Fibroblast of villous mesenchyme (primary cell): ENCODE results near the gene VWF. TPM values are rescaled to one million over a fixed set of nuclear protein-coding genes. Genes with fewer than 3 reads are reported as not detected.
"Not testable (repeated sequence)": the region's sequence is repeated elsewhere in the genome, so short reads cannot be mapped to it uniquely, and the experiment has no call there.

ENCODE experiments used
- DNase-seq: peaks from one replicate; pipeline ENCODE4 v3.0.0-alpha.2; 2010; ENCODE audit warnings: low read depth
- H3K4me3 ChIP-seq: 2 replicates; pipeline ENCODE4 v1.5.1; 2011; ENCODE audit warnings: low read depth, mild to moderate bottlenecking, low read length
- CTCF ChIP-seq: IDR thresholded peaks from 2 replicates; pipeline ENCODE4 v1.5.1; 2012; ENCODE audit warnings: low read depth, mild to moderate bottlenecking, low read length; ENCODE audit not compliant: insufficient read depth
- total RNA-seq: library from RNA; depleted of rRNA; stranded (reverse); fragments of >200 nt; gene quantifications from 2 replicates; pipeline ENCODE4 v1.2.3, GENCODE V29; 2012

VWF gene
- total RNA-seq, 1 donor, result under 0.01 TPM

GRCh38 chr12:6165395-6165794 is 40.9 kb upstream of the VWF start:
- no peak for DNase-seq
- H3K4me3 ChIP-seq, result no peak overlapping the region
- no peak for TF ChIP-seq CTCF

GRCh38 chr12:6163416-6164060 is 39.1 kb upstream of the VWF start:
- no peak for TF ChIP-seq CTCF
- H3K4me3 ChIP-seq, result no peak overlapping the region
- DNase-seq, result no peak

GRCh38 chr12:6161124-6161882 is 36.8 kb upstream of the VWF start:
- TF ChIP-seq CTCF, result no peak
- H3K4me3 ChIP-seq, result no peak overlapping the region
- peak; percentile 87 for DNase-seq

DNA sequence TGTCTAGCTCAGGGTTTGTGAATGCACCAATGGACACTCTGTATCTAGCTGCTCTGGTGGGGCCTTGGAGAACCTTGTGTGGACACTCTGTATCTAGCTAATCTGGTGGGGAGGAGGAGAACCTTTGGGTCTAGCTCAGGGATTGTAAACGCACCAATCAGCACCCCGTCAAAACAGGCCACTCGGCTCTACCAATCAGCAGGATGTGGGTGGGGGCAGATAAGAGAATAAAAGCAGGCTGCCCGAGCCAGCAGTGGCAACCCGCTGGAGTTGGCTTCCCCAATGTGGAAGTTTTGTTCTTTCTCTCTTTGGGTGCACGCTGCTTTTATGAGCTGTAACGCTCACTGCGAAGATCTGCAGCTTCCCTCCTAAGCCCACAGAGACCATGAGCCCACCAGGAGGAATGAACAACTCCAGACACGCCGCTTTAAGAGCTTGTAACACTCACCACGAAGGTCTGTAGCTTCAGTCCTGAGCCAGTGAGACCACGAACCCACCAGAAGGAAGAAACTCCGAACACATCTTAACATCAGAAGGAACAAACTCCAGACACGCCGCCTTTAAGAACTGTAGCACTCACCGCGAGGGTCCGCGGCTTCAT is 35.7 kb upstream of the VWF start:
- not testable (repeated sequence) for DNase-seq, H3K4me3 ChIP-seq

DNA sequence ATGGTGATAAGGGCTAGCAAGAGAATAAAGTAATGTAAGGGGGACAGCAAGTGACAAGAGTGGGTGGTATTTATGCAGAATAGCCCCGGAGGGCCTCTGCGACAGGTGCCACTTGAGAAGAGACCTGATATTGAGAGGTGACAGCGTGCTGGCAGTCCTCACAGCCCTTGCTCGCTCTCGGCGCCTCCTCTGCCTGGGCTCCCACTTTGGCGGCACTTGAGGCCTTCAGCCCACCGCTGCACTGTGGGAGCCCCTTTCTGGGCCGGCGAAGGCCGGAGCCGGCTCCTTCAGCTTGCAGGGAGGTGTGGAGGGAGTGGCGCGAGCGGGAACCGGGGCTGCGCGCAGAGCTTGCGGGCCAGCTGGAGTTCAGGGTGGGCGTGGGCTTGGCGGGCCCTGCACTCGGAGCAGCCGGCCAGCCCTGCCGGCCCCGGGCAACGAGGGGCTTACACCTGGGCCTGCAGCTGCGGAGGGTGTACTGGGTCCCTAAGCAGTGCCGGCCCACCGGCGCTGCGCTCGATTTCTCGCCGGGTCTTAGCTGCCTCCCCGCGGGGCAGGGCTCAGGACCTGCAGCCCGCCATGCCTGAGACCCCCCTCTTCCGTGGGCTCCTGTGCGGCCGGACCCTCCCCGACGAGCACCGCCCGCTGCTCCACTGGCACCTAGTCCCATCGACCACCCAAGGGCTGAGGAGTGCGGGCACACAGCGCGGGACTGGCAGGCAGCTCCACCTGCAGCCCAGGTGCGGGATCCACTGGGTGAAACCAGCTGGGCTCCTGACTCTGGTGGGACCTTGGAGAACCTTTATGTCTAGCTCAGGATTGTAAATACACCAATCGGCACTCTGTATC is 34.9 kb upstream of the VWF start:
- H3K4me3 ChIP-seq, DNase-seq: not testable (repeated sequence)

DNA sequence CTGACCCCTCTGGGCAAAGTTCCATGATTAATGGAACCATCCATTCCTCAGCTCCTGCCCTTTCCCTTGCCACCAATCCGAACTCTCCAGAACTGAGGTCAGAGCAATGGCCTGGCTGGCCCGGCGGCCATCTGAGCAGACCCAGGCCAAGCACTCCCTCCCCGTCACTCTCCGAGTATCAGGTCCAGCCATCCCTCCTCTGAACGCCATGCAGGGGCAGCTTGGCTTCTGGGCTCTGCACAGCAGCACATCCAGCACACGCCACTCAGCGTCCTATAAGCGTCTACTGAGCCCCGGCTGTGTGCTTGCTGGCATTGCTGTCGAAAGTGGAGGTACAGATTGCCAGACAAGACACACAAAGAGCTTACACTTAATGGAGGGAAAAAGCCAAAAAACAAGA is 34.3 kb upstream of the VWF start:
- no peak for TF ChIP-seq CTCF
- DNase-seq, result no peak
- H3K4me3 ChIP-seq, result no peak overlapping the region

DNA sequence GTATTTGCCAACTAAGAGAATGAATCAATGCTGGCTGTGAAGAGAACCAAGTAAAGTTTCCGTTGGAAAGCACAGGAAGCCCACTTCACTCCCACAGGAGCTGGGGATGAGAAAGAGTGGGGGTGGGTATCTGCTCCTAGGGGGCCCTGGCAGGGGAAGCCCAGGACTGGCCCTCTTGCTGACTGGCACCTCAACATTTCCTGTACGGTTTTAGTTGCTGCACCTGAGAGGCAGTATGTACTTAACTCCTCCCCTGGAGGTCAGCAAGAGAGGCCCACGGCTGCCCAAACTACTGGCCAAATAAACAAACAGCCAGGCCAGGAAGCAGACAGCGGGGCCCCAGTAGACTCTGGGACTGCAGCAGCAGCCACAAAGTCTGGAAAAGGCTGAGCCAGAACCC is 33.8 kb upstream of the VWF start:
- no peak overlapping the region for H3K4me3 ChIP-seq
- peak; percentile 19 for DNase-seq
- TF ChIP-seq CTCF, result no peak
